Stimulated activated CD4-positive, alpha-beta T cell treated with anti-CD3 and anti-CD28 coated beads, Interleukin-15, amount 100 ng/mL, for 1 hour (primary cell): ENCODE data around the gene AGPAT1.
"Not testable (repeated sequence)": the region's sequence is repeated elsewhere in the genome, so short reads cannot be mapped to it uniquely, and the experiment has no call there.

Experiments
- DNase-seq, 2 donors: peaks; one replicate each; pipeline ENCODE4 v3.0.0-alpha.2; 2020; ENCODE audit warnings: low read depth in 1 of 2, low spot score in 1 of 2

AGPAT1 gene

GRCh38 chr6:32151181-32151862, 24.6 kb downstream of the AGPAT1 start:
- no peak for DNase-seq

GRCh38 chr6:32149932-32150870, 25.7 kb downstream of the AGPAT1 start:
- DNase-seq: no peak

GRCh38 chr6:32149092-32149755, 26.7 kb downstream of the AGPAT1 start:
- DNase-seq: no peak

- peak; percentile 37 to 60 for DNase-seq
These were observed 27.4 kb downstream of the AGPAT1 start for GRCh38 chr6:32148289-32149091.

GRCh38 chr6:32147401-32148132, 28.3 kb downstream of the AGPAT1 start:
- DNase-seq: no peak

GRCh38 chr6:32146687-32147086, 29.2 kb downstream of the AGPAT1 start:
- no peak for DNase-seq

GRCh38 chr6:32146287-32146686, 29.6 kb downstream of the AGPAT1 start:
- no peak for DNase-seq

- DNase-seq: not testable (repeated sequence)
These were observed 31.6 kb downstream of the AGPAT1 start for GRCh38 chr6:32144238-32144637.

- DNase-seq: no peak
These were observed 35.4 kb downstream of the AGPAT1 start for GRCh38 chr6:32140420-32141046.

GRCh38 chr6:32139590-32139989, 36.3 kb downstream of the AGPAT1 start:
- DNase-seq: no peak

GRCh38 chr6:32137454-32137853, 38.4 kb downstream of the AGPAT1 start:
- no peak for DNase-seq

GRCh38 chr6:32133786-32134185, 42.1 kb downstream of the AGPAT1 start:
- DNase-seq: no peak

- no peak for DNase-seq
These were observed 43.8 kb downstream of the AGPAT1 start for GRCh38 chr6:32132110-32132509.

GRCh38 chr6:32131439-32131948, 44.4 kb downstream of the AGPAT1 start:
- DNase-seq: no peak

GRCh38 chr6:32129297-32130088, 46.4 kb downstream of the AGPAT1 start:
- no peak for DNase-seq

GRCh38 chr6:32128751-32129296, 47.1 kb downstream of the AGPAT1 start:
- DNase-seq: no peak

GRCh38 chr6:32127717-32128592, 47.9 kb downstream of the AGPAT1 start, which contains the start of gene ATF6B:
ATF6B (minus strand) TSS chr6:32128246; CDS start chr6:32128207, 39 bp downstream.
- DNase-seq: peak; percentile 86 to 92

GRCh38 chr6:32127409-32127716, 48.5 kb downstream of the AGPAT1 start:
- no peak for DNase-seq
